GM18505 (cell line): Measurements from ENCODE around the gene NECAB2.

Experiments used
- ATAC-seq: cut with Tn5 transposase; IDR thresholded peaks from one replicate; pipeline ENCODE4 v1.9.1; 2021; ENCODE audit not compliant: unreplicated experiment
- POLR2A ChIP-seq: IDR thresholded peaks from 4 replicates; pipeline ENCODE4 v1.6.1; 2011; ENCODE audit warnings: borderline replicate concordance; ENCODE audit not compliant: insufficient read depth, insufficient read length; ENCODE audit errors: extremely low read depth

Gene NECAB2

GRCh38 chr16:83953796-83954576, 14.1 kb upstream of the NECAB2 start:
- no peak for ATAC-seq
- no peak for TF ChIP-seq POLR2A

DNA sequence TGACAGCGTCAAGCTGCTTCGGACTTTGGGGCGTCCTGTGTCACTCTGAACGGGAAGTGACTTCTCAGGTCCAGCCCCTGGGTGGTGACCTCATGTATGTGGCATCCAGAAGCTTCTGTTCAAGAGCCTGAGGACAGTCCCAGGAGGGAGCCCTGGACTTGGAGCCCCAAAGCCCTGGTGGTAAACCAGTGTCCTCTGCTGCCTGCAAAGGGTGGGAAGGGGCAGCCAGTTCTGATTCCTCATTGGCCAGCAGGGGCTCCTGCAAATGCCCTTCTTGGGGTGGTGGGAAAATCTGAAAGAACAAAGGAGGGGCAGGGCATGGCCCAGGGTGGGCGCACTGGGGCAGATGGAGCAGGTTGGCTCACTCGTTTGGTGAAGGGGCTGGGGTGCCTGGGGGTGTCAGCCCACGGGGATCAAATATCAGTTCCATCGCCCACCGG, 13.4 kb upstream of the NECAB2 start:
- TF ChIP-seq POLR2A = no peak
- no peak for ATAC-seq

DNA sequence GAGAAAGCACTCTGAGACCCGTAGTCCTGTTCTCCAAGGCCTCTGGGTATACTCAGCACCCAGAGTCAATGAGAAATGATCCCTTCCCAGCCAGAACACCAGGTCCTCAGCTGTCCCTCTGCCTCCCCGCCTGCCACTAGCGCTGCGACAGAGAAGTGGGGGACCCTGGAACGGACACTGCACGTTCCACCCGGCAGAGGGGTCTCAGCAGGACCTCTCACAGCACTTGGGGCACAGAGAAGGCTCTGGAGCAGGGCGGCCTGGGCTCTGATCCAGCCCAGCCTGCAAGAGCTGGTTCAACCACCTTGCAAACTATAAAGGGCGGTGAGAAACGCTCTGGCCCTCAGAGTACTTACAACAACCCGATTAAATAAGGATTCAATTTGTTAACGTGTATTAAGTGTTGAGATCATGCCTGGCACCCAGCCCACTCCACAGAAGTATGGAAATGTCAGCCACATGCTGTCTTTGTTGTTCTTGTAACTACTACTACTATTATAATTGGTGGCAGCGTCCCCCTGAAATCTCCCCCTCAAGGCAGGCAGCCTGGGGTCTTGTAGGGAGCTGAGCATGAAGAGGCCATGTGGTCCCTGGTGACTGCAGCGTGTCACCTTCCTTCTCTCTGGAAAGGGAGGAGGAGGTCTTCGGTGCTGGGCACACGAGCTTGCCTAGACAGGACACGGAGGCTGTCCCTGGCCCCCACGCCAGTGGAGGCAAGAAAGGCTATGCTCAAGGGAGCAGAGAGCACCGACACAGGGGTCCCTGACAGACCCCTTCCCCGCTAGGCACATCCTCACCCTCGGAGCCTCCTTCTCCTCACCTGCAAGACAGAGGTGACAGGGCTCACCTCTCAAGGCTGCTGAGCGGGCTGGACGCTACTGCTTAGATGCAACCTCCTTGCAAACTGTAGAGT, 12.6 kb upstream of the NECAB2 start:
- ATAC-seq = no peak
- TF ChIP-seq POLR2A = no peak

GRCh38 chr16:83956336-83957289, 11.4 kb upstream of the NECAB2 start:
- TF ChIP-seq POLR2A = no peak
- ATAC-seq = no peak

- no peak for ATAC-seq
- no peak for TF ChIP-seq POLR2A
Measured at GRCh38 chr16:83957296-83957855, 10.7 kb upstream of the NECAB2 start.

- no peak for TF ChIP-seq POLR2A
- ATAC-seq = no peak
Measured at GRCh38 chr16:83958137-83958845, 9.8 kb upstream of the NECAB2 start.

GRCh38 chr16:83958846-83959565, 9.0 kb upstream of the NECAB2 start:
- TF ChIP-seq POLR2A = no peak
- ATAC-seq = no peak

- no peak for ATAC-seq
- TF ChIP-seq POLR2A = no peak
Measured at GRCh38 chr16:83959656-83960434, 8.2 kb upstream of the NECAB2 start.

GRCh38 chr16:83960521-83961249, 7.4 kb upstream of the NECAB2 start:
- TF ChIP-seq POLR2A = no peak
- ATAC-seq = no peak

GRCh38 chr16:83961591-83961990, 6.5 kb upstream of the NECAB2 start:
- TF ChIP-seq POLR2A = no peak
- ATAC-seq = no peak
